Kidney epithelial cell (primary cell): Measurements from ENCODE around the gene SLC34A1. TPM values are rescaled to one million over a fixed set of nuclear protein-coding genes. Genes with fewer than 3 reads are reported as not detected.

Experiments used
- DNase-seq: peaks from one replicate; pipeline ENCODE4 v3.0.0-alpha.2; 2010; ENCODE audit warnings: low read depth
- H3K27me3 ChIP-seq: 2 replicates; pipeline ENCODE4 v1.6.0; 2011; ENCODE audit warnings: low read length; ENCODE audit not compliant: control insufficient read depth, insufficient read depth
- H3K36me3 ChIP-seq: 2 replicates; pipeline ENCODE4 v1.5.1; 2011; ENCODE audit warnings: low read length; ENCODE audit not compliant: control insufficient read depth, insufficient read depth
- H3K4me3 ChIP-seq: 2 replicates; pipeline ENCODE4 v1.5.1; 2011; ENCODE audit warnings: low read depth, mild to moderate bottlenecking, control low read depth, low read length
- CTCF ChIP-seq: IDR thresholded peaks from 2 replicates; pipeline ENCODE4 v1.5.1; 2011; ENCODE audit warnings: mild to moderate bottlenecking, moderate library complexity, low read length, control low read depth, inconsistent platforms; ENCODE audit not compliant: insufficient read depth, poor library complexity, severe bottlenecking
- total RNA-seq: library from RNA; depleted of rRNA; stranded (reverse); fragments of >200 nt; gene quantifications from 2 replicates; pipeline ENCODE4 v1.2.3, GENCODE V29; 2015

Gene SLC34A1
- total RNA-seq, 1 donor from 2014 or later: not detected

GRCh38 chr5:177426566-177427210 is 42.5 kb downstream of the SLC34A1 start, which contains the start of gene GRK6:
TSS of gene GRK6 (plus strand) at chr5:177426676. CDS start at chr5:177426846, 170 bp downstream.
- no peak for TF ChIP-seq CTCF
- Histone ChIP-seq H3K4me3 (peak within 1 kb of the TSS; percentile 73), H3K27me3 (no peaks in the 10 kb centered on the region), H3K36me3 (peaks cover 2% of the 10 kb centered on the region)
- DNase-seq: no peak

GRCh38 chr5:177427211-177427822 is 43.1 kb downstream of the SLC34A1 start:
- Histone ChIP-seq H3K4me3 (peak overlapping the region; percentile 73), H3K36me3 (peaks cover 3% of the 10 kb centered on the region), H3K27me3 (no peaks in the 10 kb centered on the region)
- no peak for TF ChIP-seq CTCF
- DNase-seq: no peak

GRCh38 chr5:177427919-177428573 is 43.8 kb downstream of the SLC34A1 start:
- Histone ChIP-seq H3K27me3 (no peaks in the 10 kb centered on the region), H3K4me3 (no peak overlapping the region), H3K36me3 (peaks cover 6% of the 10 kb centered on the region)
- no peak for DNase-seq
- no peak for TF ChIP-seq CTCF

GRCh38 chr5:177428574-177429217 is 44.5 kb downstream of the SLC34A1 start:
- no peak overlapping the region for H3K4me3 ChIP-seq
- no peak for TF ChIP-seq CTCF

GRCh38 chr5:177429248-177430040 is 45.2 kb downstream of the SLC34A1 start:
- DNase-seq: no peak
- Histone ChIP-seq H3K4me3 (no peak overlapping the region), H3K36me3 (peaks cover 6% of the 10 kb centered on the region), H3K27me3 (no peaks in the 10 kb centered on the region)
- TF ChIP-seq CTCF: no peak

More at GRCh38 chr5:177428574-177429217, 44.5 kb downstream of the SLC34A1 start:
- no peak for DNase-seq
- H3K27me3 ChIP-seq: no peaks in the 10 kb centered on the region
- peaks cover 6% of the 10 kb centered on the region for H3K36me3 ChIP-seq
